COR-L47 (cell line): ENCODE results near the gene PPP3R1.

Source experiments
- DNase-seq: peaks from one replicate; lab custom pipeline; 2025; lab: John Stamatoyannopoulos, UW

PPP3R1 gene

GRCh38 chr2:68258851-68259250, 6.5 kb upstream of the PPP3R1 start:
- DNase-seq: no peak

GRCh38 chr2:68256093-68256450, 3.7 kb upstream of the PPP3R1 start:
- no peak for DNase-seq

GRCh38 chr2:68253219-68254068, 1.1 kb upstream of the PPP3R1 start:
- peak; percentile 8 for DNase-seq

- DNase-seq: peak; percentile 31
Observed at GRCh38 chr2:68251855-68252399, 405 bp downstream of the PPP3R1 start.

- peak; percentile 72 for DNase-seq
Observed at GRCh38 chr2:68251187-68251854, 1.0 kb downstream of the PPP3R1 start.

GRCh38 chr2:68250652-68251186, 1.6 kb downstream of the PPP3R1 start:
- no peak for DNase-seq

GRCh38 chr2:68250196-68250595, 2.1 kb downstream of the PPP3R1 start:
- DNase-seq: no peak

GRCh38 chr2:68248806-68249205, 3.5 kb downstream of the PPP3R1 start:
- no peak for DNase-seq

- DNase-seq: no peak
Observed at GRCh38 chr2:68248361-68248760, 4.0 kb downstream of the PPP3R1 start.

- DNase-seq: no peak
Observed at GRCh38 chr2:68246396-68246795, 5.9 kb downstream of the PPP3R1 start.

- DNase-seq: no peak
Observed at GRCh38 chr2:68245672-68246071, 6.7 kb downstream of the PPP3R1 start.

GRCh38 chr2:68245066-68245465, 7.3 kb downstream of the PPP3R1 start:
- no peak for DNase-seq

- DNase-seq: no peak
Observed at GRCh38 chr2:68244456-68244855, 7.9 kb downstream of the PPP3R1 start.

- no peak for DNase-seq
Observed at GRCh38 chr2:68241732-68242131, 10.6 kb downstream of the PPP3R1 start.

- DNase-seq: no peak
Observed at GRCh38 chr2:68240446-68240845, 11.9 kb downstream of the PPP3R1 start.

GRCh38 chr2:68238955-68239822, 13.1 kb downstream of the PPP3R1 start:
- DNase-seq: no peak

GRCh38 chr2:68237976-68238580, 14.3 kb downstream of the PPP3R1 start:
- DNase-seq: no peak

GRCh38 chr2:68237404-68237803, 14.9 kb downstream of the PPP3R1 start:
- no peak for DNase-seq

- no peak for DNase-seq
Observed at GRCh38 chr2:68236876-68237275, 15.5 kb downstream of the PPP3R1 start.

- DNase-seq: no peak
Observed at GRCh38 chr2:68236103-68236734, 16.1 kb downstream of the PPP3R1 start.

GRCh38 chr2:68235090-68235489, 17.2 kb downstream of the PPP3R1 start:
- no peak for DNase-seq
